ENCODE results near the gene TMPRSS11D. TPM values are rescaled to one million over a fixed set of nuclear protein-coding genes. Genes with fewer than 3 reads are reported as not detected.

TMPRSS11D gene
- total and polyA plus RNA-seq, 2 donors, result not detected

GRCh38 chr4:67779631-67780030 is 104.2 kb downstream of the TMPRSS11D start:
- H3K4me3 ChIP-seq (ENCODE audit: low read depth, low read length), result no peak overlapping the region
- DNase-seq (ENCODE audit: extremely low spot score), result no peak
- H3K4me1 ChIP-seq (ENCODE audit: insufficient read depth), result no peaks in the 10 kb centered on the region
- H3K27ac ChIP-seq (ENCODE audit: low read depth), result no peak overlapping the region
- H3K36me3 ChIP-seq (ENCODE audit: insufficient read depth), result no peaks in the 10 kb centered on the region
- WGBS, result 82% methylated on average over 2 of the region's 2 CpGs

- Histone ChIP-seq H3K27ac (ENCODE audit: low read depth) (no peak overlapping the region), H3K36me3 (ENCODE audit: insufficient read depth) (no peaks in the 10 kb centered on the region), H3K4me3 (ENCODE audit: low read depth, low read length) (no peak overlapping the region), H3K4me1 (ENCODE audit: insufficient read depth) (no peaks in the 10 kb centered on the region)
- DNase-seq (ENCODE audit: extremely low spot score), result no peak
- WGBS, result 40% methylated on average over 1 of the region's 1 CpG
These were observed 107.1 kb downstream of the TMPRSS11D start for GRCh38 chr4:67776746-67777145.

Other genes starting within 250 kb of the TMPRSS11D start
- gene UBA6, start 182.8 kb downstream of the TMPRSS11D start, total RNA-seq, result 113 TPM
- gene UBA6, start 182.8 kb downstream of the TMPRSS11D start, polyA plus RNA-seq, result 14.1 TPM
- gene GNRHR, start 129.6 kb downstream of the TMPRSS11D start, total RNA-seq, result not detected
- not detected for gene GNRHR, start 129.6 kb downstream of the TMPRSS11D start, polyA plus RNA-seq
- not detected for gene TMPRSS11A, start 79.5 kb upstream of the TMPRSS11D start, total RNA-seq
- gene TMPRSS11A, start 79.5 kb upstream of the TMPRSS11D start, polyA plus RNA-seq, result not detected
- gene TMPRSS11F, start 245.9 kb upstream of the TMPRSS11D start, total RNA-seq, result not detected
- gene TMPRSS11F, start 245.9 kb upstream of the TMPRSS11D start, polyA plus RNA-seq, result not detected